ENCODE results near the gene SORCS2.

The SORCS2 gene

DNA sequence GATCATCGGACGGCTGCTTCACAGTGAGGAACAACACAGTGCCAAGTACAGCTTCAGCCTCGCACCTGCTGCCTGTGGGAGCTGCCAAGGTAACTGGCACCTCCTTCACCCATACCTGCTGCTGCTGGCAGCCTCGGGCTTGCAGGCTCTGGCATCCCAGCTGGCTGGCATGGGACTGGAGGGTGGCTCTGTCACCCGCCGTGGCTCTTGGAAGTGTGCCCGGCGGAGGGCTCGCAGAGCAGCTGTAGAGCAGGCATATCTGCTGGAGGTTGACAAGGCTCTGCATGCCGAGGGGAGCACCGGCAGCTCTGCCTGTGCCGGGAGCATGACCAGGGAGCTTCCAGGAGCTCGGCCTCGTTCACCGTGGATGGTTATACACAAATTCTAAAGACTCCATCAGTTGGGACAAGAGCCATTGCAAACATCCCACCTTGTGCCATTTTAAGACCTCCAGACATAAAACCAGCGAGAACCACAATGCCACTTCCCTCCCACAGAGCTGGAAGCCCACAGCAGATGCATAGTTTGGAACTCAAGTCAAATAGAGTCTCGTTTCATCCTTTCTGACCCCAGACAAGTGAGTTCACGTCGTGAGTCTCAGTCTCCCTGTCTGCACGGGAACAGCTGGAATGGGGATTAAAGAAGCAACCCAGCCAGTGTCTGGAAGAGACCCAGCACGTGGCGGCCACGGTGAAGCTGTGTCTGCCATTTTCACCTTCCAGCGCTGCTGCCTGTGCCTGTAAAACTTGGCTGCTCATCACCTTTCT is 326.7 kb downstream of the SORCS2 start:
- H3K36me3 ChIP-seq (ENCODE audit: insufficient read depth, low read length), result no peaks in the 10 kb centered on the region
- no peaks in the 10 kb centered on the region for H3K27me3 ChIP-seq (ENCODE audit: insufficient read depth, low read length)
- H3K4me3 ChIP-seq (ENCODE audit: low read depth, low read length, poor library complexity, severe bottlenecking), result no peak overlapping the region
- H3K9ac ChIP-seq (ENCODE audit: low read length), result no peak overlapping the region
- H4K20me1 ChIP-seq (ENCODE audit: insufficient read depth, low read length), result no peaks in the 10 kb centered on the region
- H3K79me2 ChIP-seq (ENCODE audit: insufficient read depth, low read length), result no peaks in the 10 kb centered on the region
- TF ChIP-seq EZH2 (IDR thresholded peaks at IDR 0.05; ENCODE audit: borderline replicate concordance, low read length), result no peak
- TF ChIP-seq, protein P1, sequence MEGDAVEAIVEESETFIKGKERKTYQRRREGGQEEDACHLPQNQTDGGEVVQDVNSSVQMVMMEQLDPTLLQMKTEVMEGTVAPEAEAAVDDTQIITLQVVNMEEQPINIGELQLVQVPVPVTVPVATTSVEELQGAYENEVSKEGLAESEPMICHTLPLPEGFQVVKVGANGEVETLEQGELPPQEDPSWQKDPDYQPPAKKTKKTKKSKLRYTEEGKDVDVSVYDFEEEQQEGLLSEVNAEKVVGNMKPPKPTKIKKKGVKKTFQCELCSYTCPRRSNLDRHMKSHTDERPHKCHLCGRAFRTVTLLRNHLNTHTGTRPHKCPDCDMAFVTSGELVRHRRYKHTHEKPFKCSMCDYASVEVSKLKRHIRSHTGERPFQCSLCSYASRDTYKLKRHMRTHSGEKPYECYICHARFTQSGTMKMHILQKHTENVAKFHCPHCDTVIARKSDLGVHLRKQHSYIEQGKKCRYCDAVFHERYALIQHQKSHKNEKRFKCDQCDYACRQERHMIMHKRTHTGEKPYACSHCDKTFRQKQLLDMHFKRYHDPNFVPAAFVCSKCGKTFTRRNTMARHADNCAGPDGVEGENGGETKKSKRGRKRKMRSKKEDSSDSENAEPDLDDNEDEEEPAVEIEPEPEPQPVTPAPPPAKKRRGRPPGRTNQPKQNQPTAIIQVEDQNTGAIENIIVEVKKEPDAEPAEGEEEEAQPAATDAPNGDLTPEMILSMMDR (IDR thresholded peaks at IDR 0.05; ENCODE audit: low read length), result no peak
- no peak overlapping the region for H2AFZ ChIP-seq (ENCODE audit: low read length)
- H3K9me3 ChIP-seq (ENCODE audit: low read length), result no peaks in the 10 kb centered on the region
- H3K9me2 ChIP-seq (ENCODE audit: low read depth, low read length), result no peaks in the 10 kb centered on the region
- no peak overlapping the region for H3K4me2 ChIP-seq (ENCODE audit: low read length)
- H3K27ac ChIP-seq (ENCODE audit: low read depth, low read length, poor library complexity, severe bottlenecking), result no peak overlapping the region
- H3F3A ChIP-seq (ENCODE audit: insufficient read depth, low read length), result no peaks in the 10 kb centered on the region
- H3K4me1 ChIP-seq (ENCODE audit: insufficient read depth, low read length, severe bottlenecking), result no peaks in the 10 kb centered on the region

DNA sequence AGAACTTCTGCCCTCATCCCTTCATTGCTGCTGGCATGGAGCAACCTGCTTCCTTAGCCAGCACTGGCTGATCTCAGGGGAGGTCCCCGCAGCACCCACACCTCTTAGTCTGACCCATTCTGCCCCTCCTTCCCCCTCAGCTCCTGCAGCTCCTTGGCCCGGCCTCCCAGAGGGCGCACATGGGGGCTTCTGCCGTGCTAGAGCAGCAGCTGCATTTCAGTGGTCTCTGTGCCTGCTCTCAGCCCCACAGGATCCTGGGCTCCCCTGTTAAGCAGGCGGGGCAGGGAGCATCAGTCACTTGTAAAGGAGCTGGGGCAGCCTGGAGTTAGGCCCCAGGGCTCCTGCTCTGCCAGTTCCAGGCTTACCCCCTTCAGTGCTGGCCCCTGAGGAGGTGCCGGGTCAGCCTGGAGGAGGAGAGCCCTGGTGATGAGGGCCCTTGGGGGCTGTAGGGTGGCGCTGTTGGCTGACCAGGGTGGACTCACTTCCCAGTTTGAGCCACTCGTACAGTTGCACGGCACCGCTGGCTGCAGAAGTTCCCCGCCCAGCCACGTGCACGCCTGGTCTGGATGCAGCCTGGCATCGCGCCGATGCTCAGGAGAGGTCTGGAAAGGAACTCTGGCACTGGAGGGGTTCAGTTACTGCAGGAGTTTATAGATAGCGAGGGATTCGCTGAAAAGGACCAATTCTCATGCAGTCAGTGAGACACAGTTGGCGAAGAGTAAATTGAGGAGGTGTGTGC is 327.5 kb downstream of the SORCS2 start:
- H3K4me1 ChIP-seq (ENCODE audit: insufficient read depth, low read length, severe bottlenecking), result no peaks in the 10 kb centered on the region

DNA sequence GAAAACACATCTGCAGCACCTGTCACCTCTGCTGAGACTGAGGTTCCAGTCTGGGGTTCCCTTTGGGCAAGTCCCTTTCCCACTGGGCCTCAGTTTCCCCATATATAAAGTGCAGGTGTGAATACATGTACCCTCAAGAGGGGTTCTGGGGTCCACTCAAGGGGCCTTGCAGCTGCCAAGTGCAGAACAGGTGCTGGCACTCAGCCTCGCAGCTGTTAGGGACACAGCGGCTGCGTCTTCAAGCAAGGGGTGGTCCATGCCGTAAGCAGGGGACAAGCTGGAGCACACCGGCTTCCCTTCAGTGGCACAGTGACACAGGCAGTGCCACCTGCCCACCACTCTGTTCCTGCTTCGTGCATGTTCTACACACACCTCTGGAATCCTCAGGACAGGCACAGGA is 329.3 kb downstream of the SORCS2 start:
- H3K9me2 ChIP-seq (ENCODE audit: low read depth, low read length), result no peaks in the 10 kb centered on the region
- no peaks in the 10 kb centered on the region for H3K9me3 ChIP-seq (ENCODE audit: low read length)
- H3K4me2 ChIP-seq (ENCODE audit: low read length), result no peak overlapping the region
- H2AFZ ChIP-seq (ENCODE audit: low read length), result no peak overlapping the region
- no peak overlapping the region for H3K9ac ChIP-seq (ENCODE audit: low read length)
- no peaks in the 10 kb centered on the region for H3F3A ChIP-seq (ENCODE audit: insufficient read depth, low read length)
- no peaks in the 10 kb centered on the region for H3K27me3 ChIP-seq (ENCODE audit: insufficient read depth, low read length)
- no peak for TF ChIP-seq EZH2 (IDR thresholded peaks at IDR 0.05; ENCODE audit: borderline replicate concordance, low read length)
- TF ChIP-seq, protein P1 (IDR thresholded peaks at IDR 0.05; ENCODE audit: low read length), result no peak
- H3K4me1 ChIP-seq (ENCODE audit: insufficient read depth, low read length, severe bottlenecking), result no peaks in the 10 kb centered on the region
- no peak overlapping the region for H3K27ac ChIP-seq (ENCODE audit: low read depth, low read length, poor library complexity, severe bottlenecking)
- H4K20me1 ChIP-seq (ENCODE audit: insufficient read depth, low read length), result no peaks in the 10 kb centered on the region
- no peaks in the 10 kb centered on the region for H3K79me2 ChIP-seq (ENCODE audit: insufficient read depth, low read length)
- H3K36me3 ChIP-seq (ENCODE audit: insufficient read depth, low read length), result no peaks in the 10 kb centered on the region
- H3K4me3 ChIP-seq (ENCODE audit: low read depth, low read length, poor library complexity, severe bottlenecking), result no peak overlapping the region

More for the DNA sequence above, 327.5 kb downstream of the SORCS2 start:
- no peaks in the 10 kb centered on the region for H3K9me2 ChIP-seq (ENCODE audit: low read depth, low read length)
- H3K27me3 ChIP-seq (ENCODE audit: insufficient read depth, low read length), result no peaks in the 10 kb centered on the region
- no peaks in the 10 kb centered on the region for H3K79me2 ChIP-seq (ENCODE audit: insufficient read depth, low read length)
- no peak overlapping the region for H3K9ac ChIP-seq (ENCODE audit: low read length)
- no peaks in the 10 kb centered on the region for H3K36me3 ChIP-seq (ENCODE audit: insufficient read depth, low read length)
- no peak overlapping the region for H3K27ac ChIP-seq (ENCODE audit: low read depth, low read length, poor library complexity, severe bottlenecking)
- H4K20me1 ChIP-seq (ENCODE audit: insufficient read depth, low read length), result no peaks in the 10 kb centered on the region
- no peak for TF ChIP-seq EZH2 (IDR thresholded peaks at IDR 0.05; ENCODE audit: borderline replicate concordance, low read length)
- TF ChIP-seq, protein P1 (IDR thresholded peaks at IDR 0.05; ENCODE audit: low read length), result no peak
- H3K4me3 ChIP-seq (ENCODE audit: low read depth, low read length, poor library complexity, severe bottlenecking), result no peak overlapping the region
- no peaks in the 10 kb centered on the region for H3F3A ChIP-seq (ENCODE audit: insufficient read depth, low read length)
- no peaks in the 10 kb centered on the region for H3K9me3 ChIP-seq (ENCODE audit: low read length)
- no peak overlapping the region for H2AFZ ChIP-seq (ENCODE audit: low read length)
- no peak overlapping the region for H3K4me2 ChIP-seq (ENCODE audit: low read length)

Data from OCI-LY1 (cell line).